Loucy (cell line): ENCODE results near the gene POLA2.

Experiments
- H2AFZ ChIP-seq: fragments of 200-600 bp; sonication (generic); 2 replicates; pipeline ENCODE4 v1.6.0; 2016; ENCODE audit warnings: antibody characterized with exemption, mild to moderate bottlenecking, low read length, moderate library complexity
- H3F3A ChIP-seq: fragments of 200-600 bp; 2 replicates; pipeline ENCODE4 v1.6.0; 2016; ENCODE audit warnings: antibody characterized with exemption, low read depth, mild to moderate bottlenecking
- H3K27me3 ChIP-seq: fragments of 200-600 bp; sonication (generic); 2 replicates; pipeline ENCODE4 v1.6.1; 2014; ENCODE audit warnings: low read length, mild to moderate bottlenecking; ENCODE audit not compliant: insufficient read depth, poor library complexity, severe bottlenecking
- H3K36me3 ChIP-seq: fragments of 200-600 bp; sonication (generic); 2 replicates; pipeline ENCODE4 v1.6.1; 2016; ENCODE audit warnings: low read length; ENCODE audit not compliant: insufficient read depth
- H3K4me1 ChIP-seq: fragments of 200-600 bp; sonication (generic); 2 replicates; pipeline ENCODE4 v1.5.1; 2014; ENCODE audit warnings: low read length, mild to moderate bottlenecking; ENCODE audit not compliant: insufficient read depth, poor library complexity, severe bottlenecking
- H3K4me2 ChIP-seq: fragments of 200-600 bp; sonication (generic); 2 replicates; pipeline ENCODE4 v1.6.0; 2014; ENCODE audit warnings: antibody characterized with exemption, low read length, low read depth, mild to moderate bottlenecking; ENCODE audit not compliant: poor library complexity, severe bottlenecking
- H3K4me3 ChIP-seq: fragments of 200-600 bp; sonication (generic); 2 replicates; pipeline ENCODE4 v1.5.1; 2014; ENCODE audit warnings: low read length, mild to moderate bottlenecking, mixed read lengths; ENCODE audit not compliant: poor library complexity, severe bottlenecking
- H3K79me2 ChIP-seq: fragments of 200-600 bp; sonication (generic); 2 replicates; pipeline ENCODE4 v1.6.1; 2014; ENCODE audit warnings: low read length; ENCODE audit not compliant: insufficient read depth
- H3K9ac ChIP-seq: fragments of 200-600 bp; sonication (generic); 2 replicates; pipeline ENCODE4 v1.6.0; 2014; ENCODE audit warnings: mild to moderate bottlenecking, low read depth, low read length, moderate library complexity; ENCODE audit not compliant: poor library complexity, severe bottlenecking
- H3K9me2 ChIP-seq: fragments of 200-600 bp; sonication (generic); replicated peaks from 2 replicates; pipeline ENCODE4 v1.6.1; 2016; ENCODE audit warnings: low read depth, low read length, mixed read lengths
- H3K9me3 ChIP-seq: fragments of 200-600 bp; sonication (generic); 2 replicates; pipeline ENCODE4 v1.6.1; 2014; ENCODE audit warnings: mild to moderate bottlenecking, antibody characterized with exemption, low read length, low read depth; ENCODE audit not compliant: insufficient read depth
- H4K20me1 ChIP-seq: fragments of 200-600 bp; sonication (generic); 2 replicates; pipeline ENCODE4 v1.6.0; 2014; ENCODE audit warnings: antibody characterized with exemption, low read length, mild to moderate bottlenecking; ENCODE audit not compliant: insufficient read depth, poor library complexity, severe bottlenecking
- CTCF ChIP-seq: fragments of 200-600 bp; sonication (generic); conservative IDR thresholded peaks from 2 replicates; pipeline ENCODE4 v1.5.1; 2014; ENCODE audit warnings: mild to moderate bottlenecking, antibody characterized with exemption, low read length
- EZH2phosphoT487 ChIP-seq: fragments of 200-600 bp; IDR thresholded peaks from 2 replicates; pipeline ENCODE4 v1.6.1; 2018; ENCODE audit warnings: antibody characterized with exemption, mild to moderate bottlenecking, moderate library complexity, borderline replicate concordance

The POLA2 gene

DNA sequence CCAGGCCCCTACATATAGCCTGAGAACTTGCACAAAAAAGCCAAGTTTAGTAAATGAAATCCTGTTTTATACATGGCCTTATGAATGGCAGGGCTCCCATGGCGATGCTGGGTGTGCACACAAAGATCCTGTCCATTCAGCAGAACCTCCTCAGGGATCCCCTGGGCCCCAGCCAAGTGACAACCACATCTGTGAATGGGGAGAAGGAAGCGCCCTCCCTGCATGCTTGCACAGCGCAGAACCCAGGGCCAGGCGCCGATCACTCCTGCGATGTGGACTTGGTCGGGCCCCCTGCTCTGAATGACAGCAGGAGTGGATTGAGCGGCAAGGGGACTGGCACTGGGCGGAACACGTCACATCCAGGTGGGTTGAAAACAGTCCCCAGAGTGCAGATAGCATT, 48.5 kb downstream of the POLA2 start:
- Histone ChIP-seq H4K20me1 (no peaks in the 10 kb centered on the region), H3K9me2 (no peaks in the 10 kb centered on the region), H3K9ac (no peak overlapping the region), H3K79me2 (no peaks in the 10 kb centered on the region), H3K4me2 (no peak overlapping the region), H3K9me3 (no peaks in the 10 kb centered on the region), H3K27me3 (no peaks in the 10 kb centered on the region), H3K4me3 (no peak overlapping the region), H2AFZ (no peak overlapping the region), H3F3A (no peaks in the 10 kb centered on the region), H3K4me1 (peaks cover 5% of the 10 kb centered on the region), H3K36me3 (no peaks in the 10 kb centered on the region)
- no peak for TF ChIP-seq CTCF
- no peak for TF ChIP-seq EZH2phosphoT487

GRCh38 chr11:65310736-65311135, 49.0 kb downstream of the POLA2 start:
- Histone ChIP-seq H3K9me3 (no peaks in the 10 kb centered on the region), H3F3A (no peaks in the 10 kb centered on the region), H3K27me3 (no peaks in the 10 kb centered on the region), H3K9me2 (no peaks in the 10 kb centered on the region), H4K20me1 (no peaks in the 10 kb centered on the region), H3K79me2 (no peaks in the 10 kb centered on the region), H3K4me3 (no peak overlapping the region), H3K9ac (no peak overlapping the region), H3K4me2 (no peak overlapping the region), H3K4me1 (peaks cover 5% of the 10 kb centered on the region), H2AFZ (no peak overlapping the region), H3K36me3 (no peaks in the 10 kb centered on the region)
- TF ChIP-seq EZH2phosphoT487: no peak
- no peak for TF ChIP-seq CTCF

- Histone ChIP-seq H3K4me1 (peaks cover 5% of the 10 kb centered on the region), H3K9me3 (no peaks in the 10 kb centered on the region), H3K36me3 (no peaks in the 10 kb centered on the region), H3K9me2 (no peaks in the 10 kb centered on the region), H3K4me2 (no peak overlapping the region), H2AFZ (no peak overlapping the region), H3K4me3 (no peak overlapping the region), H3K27me3 (no peaks in the 10 kb centered on the region), H3K79me2 (no peaks in the 10 kb centered on the region), H4K20me1 (no peaks in the 10 kb centered on the region), H3F3A (no peaks in the 10 kb centered on the region), H3K9ac (no peak overlapping the region)
- TF ChIP-seq CTCF: no peak
- TF ChIP-seq EZH2phosphoT487: no peak
These were observed 49.5 kb downstream of the POLA2 start for GRCh38 chr11:65311170-65311678.
